Adrenal gland (tissue), 12 donors: ENCODE results near the gene TMEM11. TPM values are rescaled to one million over a fixed set of nuclear protein-coding genes. Genes with fewer than 3 reads are reported as not detected.
A peak's percentile ranks its signal among the peaks of the same experiment; 100 is the strongest.

Experiments
- DNase-seq, 7 donors: peaks; one replicate each; pipeline ENCODE4 v3.0.0-alpha.2; 2019 to 2020
- H3K27ac ChIP-seq, 5 donors: fragments of 200-600 bp; sonication (generic) in 4 of 5; 1 replicate in 3 of 5; 2 replicates in 2 of 5; pipeline versions ENCODE4 v1.5.1 to v1.8.0; 2016 to 2020; ENCODE audit warnings: mild to moderate bottlenecking in 1 of 5
- H3K27me3 ChIP-seq: fragments of 200-600 bp; 2 replicates; pipeline ENCODE4 v1.8.0; 2021
- H3K36me3 ChIP-seq, 2 donors: fragments of 200-600 bp; replicated peaks in 1 of 2; 1 replicate in 1 of 2; 2 replicates in 1 of 2; pipeline versions ENCODE4 v1.5.1 to v1.8.0; 2018 to 2022
- H3K4me1 ChIP-seq, 2 donors: fragments of 200-600 bp; replicated peaks in 1 of 2; 1 replicate in 1 of 2; 2 replicates in 1 of 2; pipeline versions ENCODE4 v1.5.1 to v1.8.0; 2018 to 2021
- H3K4me3 ChIP-seq, 4 donors: fragments of 200-600 bp; sonication (generic) in 3 of 4; one replicate each; pipeline ENCODE4 v1.5.1; 2016 to 2018
- H3K9me3 ChIP-seq, 3 donors: fragments of 200-600 bp; sonication (generic) in 1 of 3; replicated peaks in 1 of 3; 1 replicate in 2 of 3; 2 replicates in 1 of 3; pipeline versions ENCODE4 v1.5.1 to v1.8.0; 2016 to 2021
- POLR2A ChIP-seq, 2 donors: fragments of 450-650 bp; IDR thresholded peaks; one replicate each; pipeline ENCODE4 v1.6.1; 2017; ENCODE audit warnings: antibody characterized with exemption in 2 of 2, mild to moderate bottlenecking in 2 of 2, moderate library complexity in 1 of 2
- WGBS, 4 donors: extraction: QIAGEN DNeasy Blood & Tissue Kit in 2 of 4; methylation state at CpG; one replicate each; pipeline versions ENCODE4 v1.1.5 to v1.1.7; 2013 to 2017; 5-methylcytosine and 5-hydroxymethylcytosine counted together
- intact Hi-C, 2 donors: fragments of 100-400 bp; cut with DNase I; formaldehyde crosslinking; loops; one replicate each; pipeline versions ENCODE4 v1.14.1 to v1.15.0; 2022 to 2023
- polyA plus RNA-seq, 3 donors: library from polyadenylated mRNA; stranded (reverse); fragments of 200-250 nt in 2 of 3; fragments of 350-450 nt in 1 of 3; fragmentation: Illumina TruSeq in 1 of 3; extraction: RNeasy Lipid Tissue Mini Kit (QIAGEN cat#74804) in 1 of 3; gene quantifications; one replicate each; pipeline ENCODE4 v1.2.3, GENCODE V29; 2013 to 2014
- total RNA-seq, 9 donors: library from RNA; depleted of rRNA in 4 of 9; stranded (reverse); fragments of >200 nt in 4 of 9; fragments of 120-200 nt in 1 of 9; fragmentation: NEBNext Ultra II Directional in 1 of 9; extraction: Animal tissue kit (Norgen Biotek cat#: 25700) in 1 of 9; gene quantifications; one replicate each; pipeline versions ENCODE4 v1.1.0 to v1.2.4, GENCODE V29; 2013 to 2023
- TF ChIP-seq, protein P1 (sequence below), 6 experiments: fragments of 450-650 bp in 4 of 6; fragments of 200-600 bp in 2 of 6; sonication (generic) in 1 of 6; IDR thresholded peaks; 1 replicate in 5 of 6; 2 replicates in 1 of 6; pipeline versions ENCODE4 v1.5.1 to v1.8.0; 2016 to 2021; ENCODE audit warnings: antibody characterized with exemption in 6 of 6, mild to moderate bottlenecking in 2 of 6, moderate library complexity in 1 of 6
- donor health status: healthy with polysubstance abuse.
- donor health status: Bipolar disorder and iron deficiency.
- donor health status: DM: yes; HTN: yes; CAD: no.
- donor health status: DM: no; HTN: no; CAD: no.
- donor health status: DM: no; HTN: no; CAD: no.
- donor health status: DM: yes; HTN: yes; CAD: no.

TMEM11 gene
- total and polyA plus RNA-seq, 12 donors: 12.4 to 75.8 (median 25.4) TPM

- Histone ChIP-seq H3K27ac (no peak overlapping the region), H3K9me3 (no peaks in the 10 kb centered on the region), H3K27me3 (no peaks in the 10 kb centered on the region), H3K36me3 (peaks cover 0 to 18% of the 10 kb centered on the region in 2 donors), H3K4me1 (peaks cover 0 to 4% of the 10 kb centered on the region in 2 donors), H3K4me3 (no peak overlapping the region)
- TF ChIP-seq, protein P1, sequence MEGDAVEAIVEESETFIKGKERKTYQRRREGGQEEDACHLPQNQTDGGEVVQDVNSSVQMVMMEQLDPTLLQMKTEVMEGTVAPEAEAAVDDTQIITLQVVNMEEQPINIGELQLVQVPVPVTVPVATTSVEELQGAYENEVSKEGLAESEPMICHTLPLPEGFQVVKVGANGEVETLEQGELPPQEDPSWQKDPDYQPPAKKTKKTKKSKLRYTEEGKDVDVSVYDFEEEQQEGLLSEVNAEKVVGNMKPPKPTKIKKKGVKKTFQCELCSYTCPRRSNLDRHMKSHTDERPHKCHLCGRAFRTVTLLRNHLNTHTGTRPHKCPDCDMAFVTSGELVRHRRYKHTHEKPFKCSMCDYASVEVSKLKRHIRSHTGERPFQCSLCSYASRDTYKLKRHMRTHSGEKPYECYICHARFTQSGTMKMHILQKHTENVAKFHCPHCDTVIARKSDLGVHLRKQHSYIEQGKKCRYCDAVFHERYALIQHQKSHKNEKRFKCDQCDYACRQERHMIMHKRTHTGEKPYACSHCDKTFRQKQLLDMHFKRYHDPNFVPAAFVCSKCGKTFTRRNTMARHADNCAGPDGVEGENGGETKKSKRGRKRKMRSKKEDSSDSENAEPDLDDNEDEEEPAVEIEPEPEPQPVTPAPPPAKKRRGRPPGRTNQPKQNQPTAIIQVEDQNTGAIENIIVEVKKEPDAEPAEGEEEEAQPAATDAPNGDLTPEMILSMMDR (IDR thresholded peaks at IDR 0.05): no peak
- no peak for TF ChIP-seq POLR2A (IDR thresholded peaks at IDR 0.05)
- 62 to 74% (median 72%) methylated on average over 8 to 10 of the region's 10 CpGs for WGBS, 4 donors
- intact Hi-C loops: no loop called here
- DNase-seq: no peak
These were observed 14.1 kb downstream of the TMEM11 start for GRCh38 chr17:21199856-21200255.

GRCh38 chr17:21199311-21199710 lies 14.7 kb downstream of the TMEM11 start:
- WGBS, 4 donors: 38 to 65% (median 64%) methylated on average over 6 to 9 of the region's 9 CpGs
- intact Hi-C loops: no loop called here
- H3K27me3 ChIP-seq: no peaks in the 10 kb centered on the region
- H3K36me3 ChIP-seq: peaks cover 0 to 18% of the 10 kb centered on the region in 2 donors
- H3K9me3 ChIP-seq: no peaks in the 10 kb centered on the region
- H3K27ac ChIP-seq: no peak overlapping the region
- no peak for DNase-seq
- TF ChIP-seq POLR2A (IDR thresholded peaks at IDR 0.05): no peak
- peaks cover 0 to 7% of the 10 kb centered on the region in 2 donors for H3K4me1 ChIP-seq
- no peak overlapping the region for H3K4me3 ChIP-seq

DNA sequence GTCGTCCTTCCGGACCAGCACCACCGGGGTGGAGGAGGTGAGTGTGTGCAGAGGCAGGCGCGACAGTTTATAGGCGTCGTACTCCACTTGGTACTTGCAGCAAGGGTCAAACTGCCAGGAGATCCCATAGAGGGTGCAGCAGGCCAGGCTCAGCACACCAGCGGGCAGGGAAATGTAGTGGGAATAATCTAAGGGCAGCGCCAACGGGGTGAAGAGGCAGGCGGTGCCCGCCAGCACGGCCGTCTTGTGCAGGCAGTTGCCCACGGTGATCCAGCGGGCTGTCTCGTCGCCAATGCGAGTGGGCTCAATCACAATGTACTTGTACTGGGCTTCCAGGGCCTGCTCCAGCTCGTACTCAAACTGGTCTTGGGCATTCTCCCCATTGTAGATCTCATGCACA lies 15.6 kb downstream of the TMEM11 start:
- TF ChIP-seq, protein P1 (IDR thresholded peaks at IDR 0.05): no peak
- TF ChIP-seq POLR2A (IDR thresholded peaks at IDR 0.05): no peak
- no peak overlapping the region for H3K4me3 ChIP-seq
- intact Hi-C loops: no loop called here
- peaks cover 0 to 16% of the 10 kb centered on the region in 2 donors for H3K4me1 ChIP-seq
- no peak for DNase-seq
- peaks cover 0 to 18% of the 10 kb centered on the region in 2 donors for H3K36me3 ChIP-seq
- no peaks in the 10 kb centered on the region for H3K27me3 ChIP-seq
- 92 to 97% (median 95%) methylated on average over 18 to 20 of the region's 20 CpGs for WGBS, 4 donors
- H3K27ac ChIP-seq: no peak overlapping the region
- no peaks in the 10 kb centered on the region for H3K9me3 ChIP-seq

DNA sequence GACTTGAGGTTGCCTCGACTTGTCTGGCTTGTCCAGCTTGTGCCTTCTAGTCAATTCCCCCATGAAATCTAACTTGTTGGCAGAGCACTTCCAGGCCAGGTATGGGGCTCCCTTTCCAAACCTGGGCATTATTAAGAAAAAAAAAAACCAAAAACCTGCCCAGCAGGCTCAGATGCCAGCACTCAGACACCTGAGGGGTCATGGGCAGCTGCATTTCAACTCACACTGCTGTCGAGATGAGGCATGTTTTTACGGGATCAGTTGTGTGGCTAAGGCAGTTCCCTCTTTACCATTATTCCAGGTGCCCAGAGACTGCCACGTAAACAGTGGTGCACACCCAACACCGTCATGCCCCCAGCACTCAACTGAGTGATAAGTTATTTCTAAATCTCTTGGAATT lies 17.8 kb downstream of the TMEM11 start:
- Histone ChIP-seq H3K27me3 (no peaks in the 10 kb centered on the region), H3K36me3 (peaks cover 0 to 18% of the 10 kb centered on the region in 2 donors), H3K4me1 (peaks cover 0 to 29% of the 10 kb centered on the region in 2 donors), H3K4me3 (no peak overlapping the region), H3K27ac (no peak overlapping the region), H3K9me3 (no peaks in the 10 kb centered on the region)
- 88 to 94% (median 93%) methylated on average over 4 to 5 of the region's 5 CpGs for WGBS, 4 donors
- no peak for TF ChIP-seq POLR2A (IDR thresholded peaks at IDR 0.05)
- TF ChIP-seq, protein P1 (IDR thresholded peaks at IDR 0.05): no peak
- no peak for DNase-seq
- intact Hi-C loops: no loop called here

- 49 to 71% (median 66%) methylated on average over 5 of the region's 5 CpGs for WGBS, 4 donors
- Histone ChIP-seq H3K9me3 (no peaks in the 10 kb centered on the region), H3K4me1 (peaks cover 0 to 24% of the 10 kb centered on the region in 2 donors), H3K27ac (peak overlapping the region in 2 of 5 donors; percentile 8 to 43), H3K4me3 (no peak overlapping the region), H3K27me3 (no peaks in the 10 kb centered on the region), H3K36me3 (peaks cover 0 to 18% of the 10 kb centered on the region in 2 donors)
- intact Hi-C loops: no loop called here
- peak in 3 of 7 donors; percentile 27 to 76 (median 37) for DNase-seq
- TF ChIP-seq, protein P1 (IDR thresholded peaks at IDR 0.05): no peak
- TF ChIP-seq POLR2A (IDR thresholded peaks at IDR 0.05): no peak
These were observed 19.3 kb downstream of the TMEM11 start for GRCh38 chr17:21194703-21195102.
